Common myeloid progenitor, CD34-positive (primary cell): ENCODE results near the gene GRHL3.

Source experiments
- CTCF ChIA-PET: fragments of 350-600 bp; sonication (Branson Sonifier 250); formaldehyde crosslinking; loops from one replicate; lab custom pipeline; 2021; ENCODE audit warnings: antibody characterized with exemption; lab: Charles Lee
- POLR2A ChIA-PET: fragments of 350-600 bp; sonication (Branson Sonifier 250); formaldehyde crosslinking; loops from one replicate; lab custom pipeline; 2021; ENCODE audit warnings: antibody characterized with exemption; lab: Charles Lee
- DNase-seq, 3 donors: peaks; one replicate each; pipeline versions ENCODE4 v3.0.0 to v3.0.0-alpha.2; 2013
- H3K27ac ChIP-seq, 2 experiments: 1 replicate in 1 of 2; 2 replicates in 1 of 2; pipeline ENCODE4 v1.7.0; 2013; ENCODE audit warnings: inconsistent platforms in 2 of 2, low read length in 2 of 2, mild to moderate bottlenecking in 2 of 2, low read depth in 1 of 2, moderate library complexity in 1 of 2; ENCODE audit not compliant: severe bottlenecking in 2 of 2, insufficient read depth in 1 of 2, poor library complexity in 1 of 2
- H3K27me3 ChIP-seq, 5 experiments: replicated peaks in 2 of 5; 1 replicate in 3 of 5; 2 replicates in 2 of 5; pipeline versions ENCODE4 v1.6.1 to v1.7.0; 2013; ENCODE audit warnings: low read length in 4 of 5, mild to moderate bottlenecking in 2 of 5, moderate library complexity in 2 of 5, inconsistent platforms in 1 of 5; ENCODE audit not compliant: insufficient read depth in 5 of 5, control insufficient read depth in 4 of 5
- H3K36me3 ChIP-seq, 4 experiments: 1 replicate in 2 of 4; 2 replicates in 2 of 4; pipeline versions ENCODE4 v1.6.1 to v1.7.0; 2013; ENCODE audit warnings: low read length in 3 of 4, control low read depth in 1 of 4, mild to moderate bottlenecking in 1 of 4; ENCODE audit not compliant: control insufficient read depth in 4 of 4, insufficient read depth in 4 of 4
- H3K4me1 ChIP-seq, 4 experiments: 1 replicate in 3 of 4; 2 replicates in 1 of 4; pipeline versions ENCODE4 v1.6.1 to v1.7.1; 2013; ENCODE audit warnings: low read length in 3 of 4, mild to moderate bottlenecking in 3 of 4, control low read depth in 1 of 4, inconsistent platforms in 1 of 4, moderate library complexity in 1 of 4; ENCODE audit not compliant: control insufficient read depth in 4 of 4, insufficient read depth in 4 of 4; ENCODE audit errors: control extremely low read depth in 1 of 4
- H3K4me3 ChIP-seq, 7 experiments: 1 replicate in 4 of 7; 2 replicates in 3 of 7; pipeline versions ENCODE4 v1.5.1 to v1.7.0; 2013; ENCODE audit warnings: mild to moderate bottlenecking in 7 of 7, low read length in 6 of 7, moderate library complexity in 6 of 7, inconsistent platforms in 2 of 7, low read depth in 2 of 7, control low read depth in 1 of 7; ENCODE audit not compliant: insufficient read depth in 4 of 7, control insufficient read depth in 1 of 7; ENCODE audit errors: extremely low read depth in 1 of 7
- H3K9me3 ChIP-seq, 5 experiments: 1 replicate in 4 of 5; 2 replicates in 1 of 5; pipeline versions ENCODE4 v1.6.1 to v1.7.1; 2013; ENCODE audit warnings: low read length in 4 of 5, mild to moderate bottlenecking in 2 of 5, inconsistent platforms in 1 of 5, low read depth in 1 of 5, moderate library complexity in 1 of 5; ENCODE audit not compliant: control insufficient read depth in 4 of 5, insufficient read depth in 2 of 5; ENCODE audit errors: control extremely low read depth in 1 of 5
- WGBS: methylation state at CpG from one replicate; pipeline ENCODE4 v1.1.5; 2013; ENCODE audit not compliant: insufficient coverage; 5-methylcytosine and 5-hydroxymethylcytosine counted together

GRHL3 gene

DNA sequence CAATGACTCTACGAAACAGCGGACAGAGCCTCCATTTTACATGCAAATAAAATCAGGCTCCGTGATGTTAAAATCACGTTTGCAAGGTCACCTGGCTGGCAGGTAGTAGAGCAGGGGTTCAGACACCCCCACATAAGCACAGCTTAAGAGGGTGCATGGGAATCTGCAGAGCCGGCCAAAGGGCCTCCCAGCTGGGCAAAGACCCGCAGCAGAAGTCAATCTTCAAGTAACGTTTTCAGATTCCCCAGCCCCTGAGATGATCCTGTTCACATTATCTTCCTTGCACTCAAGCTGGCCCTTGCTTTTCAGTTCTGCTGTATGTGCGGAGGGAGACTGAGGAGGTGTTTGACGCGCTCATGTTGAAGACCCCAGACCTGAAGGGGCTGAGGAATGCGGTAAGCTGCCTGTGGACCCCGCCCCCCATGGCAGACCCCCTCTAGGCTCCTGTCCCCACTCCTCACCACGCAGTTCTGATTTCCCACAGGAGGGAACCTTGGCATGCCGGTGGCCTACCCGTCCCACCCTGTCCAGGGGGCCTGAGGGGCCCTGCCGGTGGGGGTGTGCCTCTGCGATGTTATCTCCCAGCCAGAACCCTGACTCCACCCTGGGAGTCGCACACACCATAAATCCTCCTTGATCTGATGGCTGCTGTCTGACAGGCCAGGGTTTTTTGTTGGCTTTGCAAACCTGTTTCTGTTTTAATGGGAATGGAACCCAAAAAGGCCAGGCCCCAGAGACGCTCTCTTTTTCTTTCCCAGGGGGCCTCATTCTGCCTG, 28.2 kb downstream of the GRHL3 start:
- no peak for DNase-seq
- WGBS = 91% methylated on average over 16 of the region's 19 CpGs
- CTCF ChIA-PET = interaction anchor here (1.0 to 1.2 kb wide), 2 partner anchors 12 to 44 kb away, joined by 3 read pairs; no protein-coding TSS in a partner anchor
- H3K4me1 ChIP-seq = no peaks in the 10 kb centered on the region
- no peak overlapping the region for H3K4me3 ChIP-seq
- POLR2A ChIA-PET = no interaction called here
- peaks cover 0 to 4% (median 0%) of the 10 kb centered on the region in 5 experiments for H3K27me3 ChIP-seq
- no peaks in the 10 kb centered on the region for H3K36me3 ChIP-seq
- H3K27ac ChIP-seq = no peak overlapping the region
- no peaks in the 10 kb centered on the region for H3K9me3 ChIP-seq

- no peaks in the 10 kb centered on the region for H3K9me3 ChIP-seq
- no peak overlapping the region for H3K4me3 ChIP-seq
- DNase-seq = no peak
- H3K36me3 ChIP-seq = no peaks in the 10 kb centered on the region
- WGBS = 92% methylated on average over 10 of the region's 10 CpGs
- no peak overlapping the region for H3K27ac ChIP-seq
- POLR2A ChIA-PET = no interaction called here
- CTCF ChIA-PET = interaction anchor here (1.1 kb wide), 1 partner anchor 9 kb away, joined by 3 read pairs; no protein-coding TSS in a partner anchor
- H3K27me3 ChIP-seq = peaks cover 0 to 4% (median 0%) of the 10 kb centered on the region in 5 experiments
- no peaks in the 10 kb centered on the region for H3K4me1 ChIP-seq
Observed at GRCh38 chr1:24348196-24348595, 29.0 kb downstream of the GRHL3 start.

DNA sequence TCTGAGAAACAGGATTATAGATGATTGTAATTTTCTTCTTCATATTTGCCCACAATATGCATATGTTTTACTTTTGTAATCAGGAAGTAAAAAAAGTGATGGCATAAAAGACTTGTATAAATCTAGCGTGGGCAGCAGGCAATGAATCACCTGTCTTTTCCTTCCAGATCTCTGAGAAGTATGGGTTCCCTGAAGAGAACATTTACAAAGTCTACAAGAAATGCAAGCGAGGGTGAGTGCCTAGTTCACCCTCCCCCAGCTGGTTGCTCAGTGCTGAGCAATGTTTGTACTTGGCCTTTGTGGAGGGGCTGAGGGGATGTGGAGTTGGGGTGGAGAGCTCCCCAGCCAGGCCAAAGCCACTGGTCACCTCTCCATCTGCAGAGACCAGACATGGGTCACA, 30.7 kb downstream of the GRHL3 start:
- no peak overlapping the region for H3K27ac ChIP-seq
- H3K9me3 ChIP-seq = no peaks in the 10 kb centered on the region
- DNase-seq = no peak
- POLR2A ChIA-PET = no interaction called here
- no peak overlapping the region for H3K4me3 ChIP-seq
- H3K36me3 ChIP-seq = no peaks in the 10 kb centered on the region
- WGBS = 50% methylated on average over 1 of the region's 2 CpGs
- no peaks in the 10 kb centered on the region for H3K4me1 ChIP-seq
- CTCF ChIA-PET = interaction anchor here (1.3 kb wide), 1 partner anchor 50 kb away, joined by 3 read pairs; no protein-coding TSS in a partner anchor
- peaks cover 0 to 4% (median 0%) of the 10 kb centered on the region in 5 experiments for H3K27me3 ChIP-seq

- ChIA-PET CTCF (no interaction called here), POLR2A (no interaction called here)
- Histone ChIP-seq H3K36me3 (no peaks in the 10 kb centered on the region), H3K27me3 (peaks cover 0 to 4% (median 0%) of the 10 kb centered on the region in 5 experiments), H3K4me1 (no peaks in the 10 kb centered on the region), H3K4me3 (no peak overlapping the region), H3K27ac (no peak overlapping the region), H3K9me3 (no peaks in the 10 kb centered on the region)
- 100% methylated on average over 4 of the region's 4 CpGs for WGBS
- DNase-seq = no peak
Observed at GRCh38 chr1:24351247-24351646, 32.1 kb downstream of the GRHL3 start.

GRCh38 chr1:24351918-24352627, 32.9 kb downstream of the GRHL3 start:
- WGBS = 94% methylated on average over 7 of the region's 7 CpGs
- CTCF ChIA-PET = no interaction called here
- Histone ChIP-seq H3K9me3 (no peaks in the 10 kb centered on the region), H3K27me3 (peaks cover 0 to 4% (median 0%) of the 10 kb centered on the region in 5 experiments), H3K27ac (no peak overlapping the region), H3K4me1 (no peaks in the 10 kb centered on the region), H3K4me3 (no peak overlapping the region), H3K36me3 (peaks cover 0 to under 1% (median 0%) of the 10 kb centered on the region in 4 experiments)
- no peak for DNase-seq
- POLR2A ChIA-PET = no interaction called here

- no peak overlapping the region for H3K27ac ChIP-seq
- H3K4me1 ChIP-seq = no peaks in the 10 kb centered on the region
- 96% methylated on average over 4 of the region's 4 CpGs for WGBS
- POLR2A ChIA-PET = no interaction called here
- H3K36me3 ChIP-seq = peaks cover 0 to 4% (median 0%) of the 10 kb centered on the region in 4 experiments
- no peaks in the 10 kb centered on the region for H3K9me3 ChIP-seq
- H3K4me3 ChIP-seq = no peak overlapping the region
- peaks cover 0 to 4% (median 0%) of the 10 kb centered on the region in 5 experiments for H3K27me3 ChIP-seq
- no peak for DNase-seq
- CTCF ChIA-PET = interaction anchor here (1.2 to 1.4 kb wide), 2 partner anchors 20 to 154 kb away, joined by 3 to 4 read pairs; no protein-coding TSS in a partner anchor
Observed at GRCh38 chr1:24353292-24353891, 34.2 kb downstream of the GRHL3 start.
